Activated naive CD4-positive, alpha-beta T cell treated with anti-CD3 and anti-CD28 coated beads, Interleukin-2, amount 50 U/mL, for 72 hours (primary cell): ENCODE data around the gene TEX9. TPM values are rescaled to one million over a fixed set of nuclear protein-coding genes. Genes with fewer than 3 reads are reported as not detected.
"Not testable (repeated sequence)": the region's sequence is repeated elsewhere in the genome, so short reads cannot be mapped to it uniquely, and the experiment has no call there.

Experiments
- ATAC-seq, 2 donors: fragments of 150-1000 bp; cut with Tn5 transposase; 2 replicates each; pipeline ENCODE4 v1.10.0; 2021; ENCODE audit warnings: mild to moderate bottlenecking in 2 of 2, moderate library complexity in 2 of 2
- DNase-seq, 2 donors: peaks; one replicate each; pipeline ENCODE4 v3.0.0; 2021 to 2022; ENCODE audit warnings: low spot score in 2 of 2
- H3K27ac Mint-ChIP-seq, 2 donors: one replicate each; pipeline ENCODE4 v1.8.0; 2022; ENCODE audit warnings: mild to moderate bottlenecking in 2 of 2, mixed read lengths in 2 of 2
- H3K36me3 Mint-ChIP-seq, 2 donors: one replicate each; pipeline ENCODE4 v1.8.0; 2022; ENCODE audit warnings: mixed read lengths in 2 of 2
- H3K9me3 Mint-ChIP-seq, 2 donors: one replicate each; pipeline ENCODE4 v1.8.0; 2022; ENCODE audit warnings: mixed read lengths in 2 of 2
- total RNA-seq, 2 donors: library from RNA; stranded (reverse); gene quantifications; one replicate each; pipeline ENCODE4 v1.2.3, GENCODE V29; 2022

Gene TEX9
- total RNA-seq, 2 donors from 2014 or later: 0.41 to 1.5 TPM

- H3K9me3 Mint-ChIP-seq: peaks cover 6 to 24% of the 10 kb centered on the region in 2 donors
- not testable (repeated sequence) for H3K36me3 Mint-ChIP-seq, H3K27ac Mint-ChIP-seq, DNase-seq, ATAC-seq
Observed at GRCh38 chr15:56399209-56399608, 34.0 kb downstream of the TEX9 start.

- Mint-ChIP-seq H3K36me3 (no peaks in the 10 kb centered on the region), H3K27ac (no peak overlapping the region), H3K9me3 (no peaks in the 10 kb centered on the region)
- DNase-seq (no peak), ATAC-seq (no peak)
Observed at GRCh38 chr15:56410721-56411120, 45.5 kb downstream of the TEX9 start.

GRCh38 chr15:56411122-56411749 lies 46.0 kb downstream of the TEX9 start:
- H3K36me3 Mint-ChIP-seq: no peaks in the 10 kb centered on the region

DNA sequence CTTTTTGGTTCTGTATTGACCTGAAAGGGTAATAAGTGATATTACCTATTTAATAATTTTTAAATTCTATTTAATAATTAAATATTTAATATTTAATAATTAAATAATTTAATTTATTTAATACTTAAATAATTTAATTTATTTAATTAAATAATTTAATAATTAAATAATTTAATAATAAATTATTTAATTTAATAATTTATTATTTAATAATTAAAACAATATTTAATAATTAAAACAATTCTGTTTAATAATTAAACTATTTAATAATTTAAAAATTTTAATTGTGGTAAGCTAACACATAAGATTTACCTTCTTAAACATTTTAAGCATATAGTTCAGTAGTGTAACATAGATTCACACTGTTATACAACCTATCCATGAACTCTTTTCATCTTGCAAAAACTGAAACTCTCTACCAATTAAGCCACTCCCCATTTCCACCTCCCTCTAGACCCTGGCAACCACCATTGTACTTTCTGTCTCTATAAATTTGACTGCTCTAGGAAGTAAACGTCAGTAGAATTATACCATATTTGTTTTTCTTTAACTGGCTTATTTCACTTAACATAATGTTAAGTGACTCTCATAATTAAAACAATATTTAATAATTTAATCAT lies 48.0 kb downstream of the TEX9 start:
- ATAC-seq, H3K36me3 Mint-ChIP-seq, H3K9me3 Mint-ChIP-seq, H3K27ac Mint-ChIP-seq, DNase-seq: not testable (repeated sequence)

More at GRCh38 chr15:56411122-56411749, 46.0 kb downstream of the TEX9 start:
- no peaks in the 10 kb centered on the region for H3K9me3 Mint-ChIP-seq
- no peak overlapping the region for H3K27ac Mint-ChIP-seq
- ATAC-seq (no peak), DNase-seq (no peak)

DNA sequence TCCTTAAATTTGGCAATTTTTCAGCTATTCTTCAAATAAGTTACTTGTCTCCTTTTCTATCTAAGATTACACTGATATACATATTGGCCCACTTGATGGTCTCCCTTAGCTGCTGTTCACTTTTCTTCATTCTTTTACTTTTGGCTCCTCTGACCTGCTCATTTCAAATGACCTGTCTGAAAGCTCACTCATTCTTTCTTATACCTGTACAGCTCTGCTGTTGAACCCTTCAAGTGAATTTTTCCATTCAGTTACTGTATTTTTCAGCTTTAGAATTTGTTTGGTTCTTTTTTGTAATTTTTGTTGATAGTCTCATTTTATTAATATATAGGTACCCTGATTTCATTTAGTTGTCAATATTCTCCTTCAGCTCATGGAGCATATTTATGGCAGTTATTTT lies 60.0 kb downstream of the TEX9 start:
- Mint-ChIP-seq H3K9me3 (peaks cover 0 to 4% of the 10 kb centered on the region in 2 donors), H3K27ac (no peak overlapping the region), H3K36me3 (peaks cover 12 to 15% of the 10 kb centered on the region in 2 donors)
- DNase-seq (no peak), ATAC-seq (no peak)

- Mint-ChIP-seq H3K27ac (peak overlapping the region in 1 of 2 donors; percentile 12), H3K36me3 (peaks cover 12 to 15% of the 10 kb centered on the region in 2 donors), H3K9me3 (peaks cover 0 to 4% of the 10 kb centered on the region in 2 donors)
- DNase-seq (no peak), ATAC-seq (no peak)
Observed at GRCh38 chr15:56425976-56426375, 60.8 kb downstream of the TEX9 start.

DNA sequence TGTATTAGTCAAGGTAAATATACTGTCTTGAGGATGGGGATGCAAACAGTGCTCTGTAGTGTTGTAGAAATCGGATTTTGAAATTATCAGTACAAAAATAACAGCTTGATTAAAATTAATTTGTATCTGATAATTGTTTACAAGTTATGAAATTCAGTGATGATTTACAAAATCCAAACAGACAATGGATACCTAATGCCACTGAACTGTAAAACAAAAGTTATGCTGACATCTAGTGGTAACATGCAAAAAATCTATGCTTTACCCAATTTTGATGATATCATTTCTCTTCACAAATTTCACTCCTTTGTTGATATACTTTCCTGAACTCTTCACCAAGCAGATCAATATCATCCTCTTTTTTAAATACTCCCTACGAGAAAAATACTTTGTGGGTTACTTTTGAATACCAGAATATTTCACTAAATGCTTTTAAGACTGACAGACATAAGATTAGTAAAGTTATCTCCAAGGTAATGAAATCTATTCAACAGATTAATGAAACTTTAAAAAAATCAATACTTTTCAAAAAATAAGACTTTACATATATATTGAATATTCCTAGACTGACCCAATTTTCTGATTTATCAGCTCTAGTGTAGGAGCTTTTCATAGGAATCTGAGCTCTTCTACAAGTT lies 63.7 kb downstream of the TEX9 start:
- ATAC-seq: no peak
- H3K36me3 Mint-ChIP-seq: peaks cover 12 to 15% of the 10 kb centered on the region in 2 donors
- peaks cover 0 to 4% of the 10 kb centered on the region in 2 donors for H3K9me3 Mint-ChIP-seq
- no peak overlapping the region for H3K27ac Mint-ChIP-seq
- no peak for DNase-seq

- H3K27ac Mint-ChIP-seq: no peak overlapping the region
- H3K36me3 Mint-ChIP-seq: peaks cover 0 to 13% of the 10 kb centered on the region in 2 donors
- no peak for DNase-seq
- no peak for ATAC-seq
- peaks cover 6% of the 10 kb centered on the region in 2 donors for H3K9me3 Mint-ChIP-seq
Observed at GRCh38 chr15:56432304-56432703, 67.1 kb downstream of the TEX9 start.

DNA sequence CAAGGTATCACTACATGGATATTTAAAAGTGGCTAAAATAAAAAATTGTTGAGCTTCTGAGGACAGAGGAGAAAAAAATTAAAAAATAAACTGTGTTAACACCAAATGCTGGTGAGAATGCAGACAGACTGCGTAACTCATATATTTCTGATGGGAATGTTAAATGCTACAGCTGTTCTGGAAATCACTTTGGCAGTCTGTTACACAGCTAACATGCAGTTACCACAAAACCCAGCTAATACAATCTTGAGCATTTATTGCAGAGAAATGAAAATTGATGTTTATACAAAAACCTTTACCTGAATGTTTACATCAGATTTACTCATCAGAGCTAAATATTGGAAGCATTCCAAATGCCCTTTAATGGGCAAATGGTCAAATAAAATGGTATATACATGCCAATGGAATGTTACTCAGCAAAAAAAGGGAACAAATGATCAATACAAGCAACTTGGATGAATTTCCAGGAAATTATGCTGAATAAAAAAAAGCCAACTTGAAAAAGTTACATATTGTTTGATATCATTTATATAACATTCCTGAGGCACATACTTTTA lies 75.1 kb downstream of the TEX9 start:
- no peak for DNase-seq
- H3K36me3 Mint-ChIP-seq: peaks cover 0 to 13% of the 10 kb centered on the region in 2 donors
- no peak for ATAC-seq
- H3K27ac Mint-ChIP-seq: no peak overlapping the region
- H3K9me3 Mint-ChIP-seq: peaks cover 6% of the 10 kb centered on the region in 2 donors

DNA sequence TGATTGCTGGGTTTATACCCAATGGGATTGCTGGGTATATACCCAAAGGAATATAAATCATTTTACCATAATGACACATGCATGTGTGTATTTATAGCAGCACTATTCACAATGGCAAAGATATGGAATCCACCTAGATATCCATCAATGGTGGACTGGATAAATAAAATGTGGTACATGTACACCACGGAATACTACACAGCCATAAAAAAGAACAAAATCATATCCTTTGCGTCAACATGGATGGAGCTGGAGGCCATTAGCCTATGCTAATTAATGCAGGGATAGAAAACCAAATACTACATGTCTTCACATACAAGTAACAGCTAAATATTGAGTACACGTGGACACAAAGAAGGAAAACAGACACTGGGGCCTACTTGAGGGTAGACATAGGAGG lies 77.1 kb downstream of the TEX9 start:
- DNase-seq (no peak), ATAC-seq (no peak)
- no peaks in the 10 kb centered on the region for H3K36me3 Mint-ChIP-seq
- H3K9me3 Mint-ChIP-seq: no peaks in the 10 kb centered on the region
- no peak overlapping the region for H3K27ac Mint-ChIP-seq

GRCh38 chr15:56445746-56446145 lies 80.5 kb downstream of the TEX9 start:
- ATAC-seq: no peak
- H3K36me3 Mint-ChIP-seq: no peaks in the 10 kb centered on the region

GRCh38 chr15:56454836-56455235 lies 89.6 kb downstream of the TEX9 start:
- Mint-ChIP-seq H3K36me3 (no peaks in the 10 kb centered on the region), H3K27ac (no peak overlapping the region), H3K9me3 (no peaks in the 10 kb centered on the region)
- no peak for ATAC-seq
- DNase-seq: no peak

More at GRCh38 chr15:56445746-56446145, 80.5 kb downstream of the TEX9 start:
- Mint-ChIP-seq H3K9me3 (no peaks in the 10 kb centered on the region), H3K27ac (no peak overlapping the region)
- no peak for DNase-seq

GRCh38 chr15:56456229-56456628 lies 91.0 kb downstream of the TEX9 start:
- DNase-seq: no peak
- Mint-ChIP-seq H3K27ac (no peak overlapping the region), H3K9me3 (no peaks in the 10 kb centered on the region), H3K36me3 (no peaks in the 10 kb centered on the region)
- no peak for ATAC-seq

GRCh38 chr15:56459096-56459495 lies 93.9 kb downstream of the TEX9 start:
- no peaks in the 10 kb centered on the region for H3K9me3 Mint-ChIP-seq
- ATAC-seq (no peak), DNase-seq (no peak)
- H3K27ac Mint-ChIP-seq: no peak overlapping the region
- no peaks in the 10 kb centered on the region for H3K36me3 Mint-ChIP-seq

GRCh38 chr15:56460071-56460470 lies 94.8 kb downstream of the TEX9 start:
- ATAC-seq (no peak), DNase-seq (no peak)
- no peak overlapping the region for H3K27ac Mint-ChIP-seq
- peaks cover 4 to 7% of the 10 kb centered on the region in 2 donors for H3K36me3 Mint-ChIP-seq
- H3K9me3 Mint-ChIP-seq: no peaks in the 10 kb centered on the region

DNA sequence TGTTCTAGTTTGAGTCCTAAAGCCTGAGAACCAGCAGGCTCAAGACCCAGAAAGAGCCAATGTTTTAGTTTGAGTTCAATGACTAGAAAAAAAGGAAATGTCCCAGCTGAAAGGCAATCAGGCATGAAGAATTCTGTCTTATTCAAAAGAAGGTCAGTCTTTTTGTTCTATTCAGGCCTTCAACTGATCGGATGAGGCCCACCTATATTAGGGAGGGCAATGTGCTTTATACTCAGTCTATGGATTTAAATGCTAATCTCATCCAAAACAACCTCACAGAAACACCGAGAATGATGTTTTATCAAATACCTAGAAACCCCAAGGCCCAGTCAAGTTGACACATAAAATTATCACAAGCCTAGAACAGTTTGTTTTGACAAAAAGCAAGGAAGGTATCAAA lies 95.7 kb downstream of the TEX9 start:
- Mint-ChIP-seq H3K36me3 (peaks cover 4 to 8% of the 10 kb centered on the region in 2 donors), H3K27ac (no peak overlapping the region), H3K9me3 (no peaks in the 10 kb centered on the region)
- ATAC-seq (no peak), DNase-seq (no peak)

DNA sequence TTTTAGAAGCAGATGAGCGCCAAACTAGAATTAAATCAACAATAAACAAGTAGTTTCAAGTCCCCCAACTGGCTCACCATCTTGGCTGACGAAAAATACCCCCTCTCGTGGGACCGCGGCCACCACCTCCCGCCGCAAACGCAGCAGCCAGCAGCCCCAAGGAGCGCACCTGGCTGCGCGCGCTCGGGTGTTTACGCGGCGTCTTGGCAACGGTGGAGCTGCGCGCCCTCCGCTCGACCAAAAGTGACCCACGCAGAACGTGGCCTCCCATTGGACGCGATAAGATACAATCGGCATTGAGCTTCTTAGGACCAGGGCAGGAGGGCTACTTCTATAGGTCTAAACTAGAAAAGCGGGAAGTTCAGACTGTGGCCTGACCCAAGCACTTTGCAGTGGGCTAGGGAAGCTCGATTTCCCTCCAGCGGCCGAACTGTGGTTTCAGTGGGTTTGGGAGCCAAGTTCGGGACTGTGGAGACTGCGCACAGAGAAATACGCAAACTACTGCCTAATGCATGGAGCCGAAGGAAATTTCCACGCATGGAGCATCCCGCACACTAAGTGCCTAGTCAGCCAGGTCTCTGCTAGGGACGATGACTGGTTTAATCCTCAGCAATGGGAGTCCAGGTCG lies 99.8 kb downstream of the TEX9 start, which contains the start of gene MNS1:
Gene MNS1, minus strand, starts transcription at position 245 of the 628 bp plus-strand sequence. Its CDS starts 165 bp downstream, at position 80.
- DNase-seq (peak; percentile 76 to 78), ATAC-seq (peak; percentile 97 to 99)
- Mint-ChIP-seq H3K36me3 (peaks cover 4 to 8% of the 10 kb centered on the region in 2 donors), H3K9me3 (no peaks in the 10 kb centered on the region), H3K27ac (peak within 1 kb of the TSS in 1 of 2 donors; percentile 52)
